Measurements from ENCODE around the gene APOOL.

DNA sequence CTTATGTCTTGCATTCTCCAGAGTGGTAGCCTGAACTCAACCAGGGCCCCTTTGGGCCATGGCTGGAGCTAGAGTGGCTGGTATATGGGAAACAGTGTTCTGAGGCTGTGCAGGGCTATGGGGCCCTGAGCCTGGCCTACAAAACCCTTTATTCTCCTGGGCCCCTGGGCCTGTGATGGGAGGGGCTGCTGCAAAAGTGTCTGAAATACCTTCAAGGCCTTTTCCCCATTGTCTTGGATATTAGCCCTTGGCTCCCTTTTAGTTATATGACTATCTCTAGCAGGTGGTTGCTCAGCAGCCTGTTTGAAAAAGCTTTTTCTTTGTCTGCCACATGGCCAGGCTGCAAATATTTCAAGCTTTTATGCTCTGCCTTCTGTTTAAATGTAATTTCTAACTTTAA lies 22.5 kb downstream of the APOOL start:
- TF ChIP-seq, protein P1, sequence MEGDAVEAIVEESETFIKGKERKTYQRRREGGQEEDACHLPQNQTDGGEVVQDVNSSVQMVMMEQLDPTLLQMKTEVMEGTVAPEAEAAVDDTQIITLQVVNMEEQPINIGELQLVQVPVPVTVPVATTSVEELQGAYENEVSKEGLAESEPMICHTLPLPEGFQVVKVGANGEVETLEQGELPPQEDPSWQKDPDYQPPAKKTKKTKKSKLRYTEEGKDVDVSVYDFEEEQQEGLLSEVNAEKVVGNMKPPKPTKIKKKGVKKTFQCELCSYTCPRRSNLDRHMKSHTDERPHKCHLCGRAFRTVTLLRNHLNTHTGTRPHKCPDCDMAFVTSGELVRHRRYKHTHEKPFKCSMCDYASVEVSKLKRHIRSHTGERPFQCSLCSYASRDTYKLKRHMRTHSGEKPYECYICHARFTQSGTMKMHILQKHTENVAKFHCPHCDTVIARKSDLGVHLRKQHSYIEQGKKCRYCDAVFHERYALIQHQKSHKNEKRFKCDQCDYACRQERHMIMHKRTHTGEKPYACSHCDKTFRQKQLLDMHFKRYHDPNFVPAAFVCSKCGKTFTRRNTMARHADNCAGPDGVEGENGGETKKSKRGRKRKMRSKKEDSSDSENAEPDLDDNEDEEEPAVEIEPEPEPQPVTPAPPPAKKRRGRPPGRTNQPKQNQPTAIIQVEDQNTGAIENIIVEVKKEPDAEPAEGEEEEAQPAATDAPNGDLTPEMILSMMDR (IDR thresholded peaks at IDR 0.05; ENCODE audit: insufficient read depth, low read length, poor library complexity, severe bottlenecking), result no peak
- no peak for TF ChIP-seq EZH2phosphoT487 (conservative IDR thresholded peaks at IDR 0.05; ENCODE audit: low read length)

Data from SU-DHL-6 (cell line).